Measurements from ENCODE around the gene GOLGA6L10.
"Not testable (repeated sequence)": the region's sequence is repeated elsewhere in the genome, so short reads cannot be mapped to it uniquely, and the experiment has no call there.

The GOLGA6L10 gene, protein sequence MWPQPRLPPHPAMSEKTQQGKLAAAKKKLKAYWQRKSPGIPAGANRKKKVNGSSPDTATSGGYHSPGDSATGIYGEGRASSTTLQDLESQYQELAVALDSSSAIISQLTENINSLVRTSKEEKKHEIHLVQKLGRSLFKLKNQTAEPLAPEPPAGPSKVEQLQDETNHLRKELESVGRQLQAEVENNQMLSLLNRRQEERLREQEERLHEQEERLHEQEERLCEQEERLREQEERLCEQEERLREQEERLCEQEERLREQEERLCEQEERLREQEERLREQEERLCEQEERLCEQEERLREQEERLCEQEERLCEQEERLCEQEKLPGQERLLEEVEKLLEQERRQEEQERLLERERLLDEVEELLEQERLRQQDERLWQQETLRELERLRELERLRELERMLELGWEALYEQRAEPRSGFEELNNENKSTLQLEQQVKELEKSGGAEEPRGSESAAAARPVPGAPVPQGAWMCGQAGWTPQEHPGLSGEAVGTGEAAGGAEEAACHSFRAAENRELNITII

DNA sequence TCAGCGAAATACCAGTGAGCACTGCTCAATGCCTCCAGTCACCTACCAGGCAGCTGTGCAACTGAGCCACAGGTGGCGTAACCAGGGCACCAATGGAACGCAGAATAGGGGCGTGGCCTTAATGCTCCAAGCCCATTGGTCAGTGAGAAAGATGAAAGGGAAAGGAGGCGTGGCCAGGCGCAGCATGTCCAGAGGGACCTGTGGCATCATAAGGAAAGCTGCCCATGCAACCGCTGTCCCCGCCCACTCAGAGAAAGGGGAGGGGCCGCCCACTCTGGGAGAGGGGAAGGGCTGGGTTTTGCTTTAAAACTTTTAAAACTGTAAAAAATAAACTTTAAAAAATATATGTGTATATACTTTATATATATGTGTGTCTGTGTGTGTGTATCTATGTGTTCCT, at the start of gene GOLGA6L10:
Gene GOLGA6L10, minus strand, starts transcription at position 101 of the 400 bp plus-strand sequence. Its CDS starts 100 bp downstream, at position 1.
- DNase-seq (ENCODE audit: low read depth); H3K4me3 ChIP-seq (ENCODE audit: low read depth, low read length): not testable (repeated sequence)

DNA sequence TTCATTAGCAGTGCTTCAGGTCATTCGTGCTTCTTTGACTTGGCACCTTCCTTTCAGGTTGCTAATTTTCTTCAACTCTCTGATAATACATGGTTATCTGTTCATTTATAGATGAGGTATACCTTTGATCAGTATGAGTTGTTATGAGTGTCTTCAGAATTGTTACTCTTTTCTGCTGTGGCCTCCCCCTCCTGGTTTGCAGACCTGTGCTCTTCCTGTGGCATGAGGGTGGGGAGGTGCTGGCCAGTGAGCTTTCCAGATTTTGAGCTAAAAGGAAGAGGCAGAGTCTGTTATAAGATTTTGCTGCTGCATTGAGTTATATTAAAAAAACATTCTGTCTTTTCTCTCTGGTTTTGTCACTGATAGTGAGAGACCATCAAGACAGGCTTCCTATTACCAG, 49.5 kb upstream of the GOLGA6L10 start:
- no peak for DNase-seq (ENCODE audit: low read depth)
- H3K4me3 ChIP-seq (ENCODE audit: low read depth, low read length) = no peak overlapping the region
- TF ChIP-seq, protein P1, sequence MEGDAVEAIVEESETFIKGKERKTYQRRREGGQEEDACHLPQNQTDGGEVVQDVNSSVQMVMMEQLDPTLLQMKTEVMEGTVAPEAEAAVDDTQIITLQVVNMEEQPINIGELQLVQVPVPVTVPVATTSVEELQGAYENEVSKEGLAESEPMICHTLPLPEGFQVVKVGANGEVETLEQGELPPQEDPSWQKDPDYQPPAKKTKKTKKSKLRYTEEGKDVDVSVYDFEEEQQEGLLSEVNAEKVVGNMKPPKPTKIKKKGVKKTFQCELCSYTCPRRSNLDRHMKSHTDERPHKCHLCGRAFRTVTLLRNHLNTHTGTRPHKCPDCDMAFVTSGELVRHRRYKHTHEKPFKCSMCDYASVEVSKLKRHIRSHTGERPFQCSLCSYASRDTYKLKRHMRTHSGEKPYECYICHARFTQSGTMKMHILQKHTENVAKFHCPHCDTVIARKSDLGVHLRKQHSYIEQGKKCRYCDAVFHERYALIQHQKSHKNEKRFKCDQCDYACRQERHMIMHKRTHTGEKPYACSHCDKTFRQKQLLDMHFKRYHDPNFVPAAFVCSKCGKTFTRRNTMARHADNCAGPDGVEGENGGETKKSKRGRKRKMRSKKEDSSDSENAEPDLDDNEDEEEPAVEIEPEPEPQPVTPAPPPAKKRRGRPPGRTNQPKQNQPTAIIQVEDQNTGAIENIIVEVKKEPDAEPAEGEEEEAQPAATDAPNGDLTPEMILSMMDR (IDR thresholded peaks at IDR 0.05; ENCODE audit: low read depth, low read length, missing control alignments) = no peak

DNA sequence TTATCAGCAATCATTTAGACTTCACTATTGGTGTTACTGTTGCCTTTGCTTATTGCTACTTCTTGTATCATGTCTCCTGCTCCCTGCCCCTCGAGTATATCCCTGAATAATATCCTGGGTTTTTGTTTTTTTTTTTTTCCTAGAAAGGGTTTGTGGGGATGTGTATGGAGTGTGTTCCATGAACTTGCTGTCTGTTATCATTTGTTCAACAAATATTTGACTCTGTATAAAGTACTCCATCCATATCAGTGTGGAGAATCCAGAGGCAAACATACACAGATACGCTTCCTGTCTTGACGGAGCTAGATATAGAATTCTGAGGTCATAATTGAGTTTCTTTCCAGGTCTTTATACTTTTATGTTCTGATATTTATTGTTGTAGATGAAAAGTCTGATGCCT, 48.5 kb upstream of the GOLGA6L10 start:
- TF ChIP-seq, protein P1 (IDR thresholded peaks at IDR 0.05; ENCODE audit: low read depth, low read length, missing control alignments) = no peak
- DNase-seq (ENCODE audit: low read depth) = no peak
- H3K4me3 ChIP-seq (ENCODE audit: low read depth, low read length) = no peak overlapping the region

DNA sequence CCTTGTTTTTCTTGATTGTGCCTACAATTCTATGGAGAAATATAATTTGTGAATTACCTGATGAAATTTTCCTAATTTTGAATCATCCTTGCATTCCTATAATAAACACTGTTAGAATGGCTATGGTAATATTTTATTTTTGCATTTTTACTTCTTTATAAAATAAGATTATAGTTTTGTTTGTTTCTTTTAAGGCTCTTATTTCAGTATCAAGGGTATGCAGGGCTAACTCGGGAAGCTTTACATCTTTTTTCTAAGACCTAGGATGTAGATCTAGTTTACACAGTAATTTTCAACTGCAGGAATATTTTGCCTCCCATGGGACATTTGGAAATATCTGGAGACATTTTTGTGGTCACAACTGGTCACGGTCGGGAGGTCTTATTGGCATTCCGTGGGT, 46.5 kb upstream of the GOLGA6L10 start:
- not testable (repeated sequence) for H3K4me3 ChIP-seq (ENCODE audit: low read depth, low read length); DNase-seq (ENCODE audit: low read depth)

DNA sequence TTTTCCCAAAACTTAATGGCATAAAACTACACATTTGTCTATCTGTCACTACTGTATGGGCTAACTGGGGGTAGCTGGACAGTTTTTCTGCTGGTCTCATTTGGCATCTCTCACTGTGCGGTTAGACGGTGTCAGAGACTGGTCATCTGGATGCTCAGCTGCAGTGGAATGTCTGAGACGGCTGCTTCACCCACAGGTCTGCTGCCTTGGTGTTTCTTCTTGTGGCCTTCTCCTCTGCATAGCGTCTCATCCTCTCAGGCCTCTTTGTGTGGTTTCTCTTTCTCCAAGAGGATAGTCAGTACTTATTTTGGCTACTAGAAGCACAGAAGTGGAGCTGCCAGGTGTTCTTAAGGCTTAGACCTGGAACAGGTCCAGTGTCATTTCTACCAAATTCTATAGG, 44.4 kb upstream of the GOLGA6L10 start:
- no peak for DNase-seq (ENCODE audit: low read depth)
- TF ChIP-seq, protein P1 (IDR thresholded peaks at IDR 0.05; ENCODE audit: low read depth, low read length, missing control alignments) = no peak
- no peak overlapping the region for H3K4me3 ChIP-seq (ENCODE audit: low read depth, low read length)

DNA sequence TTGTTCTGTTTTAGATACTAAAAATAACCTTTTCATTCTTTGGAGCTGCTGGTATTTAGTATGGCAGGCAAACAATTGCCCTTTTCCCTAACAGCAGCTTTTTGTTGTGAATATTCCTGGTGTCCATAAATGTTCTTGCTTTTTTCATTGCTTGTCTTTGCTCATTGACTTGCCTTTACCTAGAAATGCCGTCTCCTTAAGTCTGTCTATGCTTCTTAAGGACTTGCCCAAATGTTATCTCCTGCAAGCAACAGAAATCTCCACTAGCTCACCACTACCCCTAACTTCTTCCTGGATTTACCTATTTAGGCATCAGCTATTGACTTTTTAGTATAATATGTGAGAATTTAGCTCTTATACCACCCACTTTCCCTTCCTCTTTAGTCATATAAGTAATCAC, 42.8 kb upstream of the GOLGA6L10 start:
- H3K4me3 ChIP-seq (ENCODE audit: low read depth, low read length); DNase-seq (ENCODE audit: low read depth): not testable (repeated sequence)

DNA sequence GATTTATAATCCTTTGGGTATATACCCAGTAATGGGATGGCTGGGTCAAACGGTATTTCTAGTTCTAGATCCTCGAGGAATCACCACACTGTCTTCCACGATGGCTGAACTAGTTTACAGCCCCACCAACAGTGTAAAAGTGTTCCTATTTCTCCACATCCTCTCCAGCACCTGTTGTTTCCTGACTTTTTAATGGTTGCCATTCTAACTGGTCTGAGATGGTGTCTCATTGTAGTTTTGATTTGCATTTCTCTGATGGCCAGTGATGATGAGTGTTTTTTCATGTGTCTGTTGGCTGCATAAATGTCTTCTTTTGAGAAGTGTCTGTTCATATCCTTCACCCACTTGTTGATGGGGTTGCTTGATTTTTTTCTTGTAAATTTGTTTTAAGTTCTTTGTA, 40.9 kb upstream of the GOLGA6L10 start:
- not testable (repeated sequence) for H3K4me3 ChIP-seq (ENCODE audit: low read depth, low read length); DNase-seq (ENCODE audit: low read depth)

DNA sequence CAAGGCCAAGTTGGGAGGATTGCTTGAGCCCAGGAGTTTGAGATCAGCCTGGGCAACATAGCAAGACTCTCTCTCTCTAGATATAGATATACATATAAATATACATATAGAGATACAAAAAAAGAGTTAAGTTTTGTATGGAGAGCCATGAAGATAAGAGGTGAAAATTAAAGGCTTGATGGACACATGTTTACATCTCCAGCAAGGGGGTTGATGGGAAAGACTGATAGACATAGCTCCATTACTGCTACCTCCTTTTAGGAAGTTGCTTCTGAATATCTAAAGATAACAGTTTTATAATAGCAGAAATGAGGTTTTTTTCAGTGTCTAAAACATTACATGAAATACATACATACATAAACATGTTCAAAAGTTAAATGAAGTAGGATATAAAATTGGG, 37.9 kb upstream of the GOLGA6L10 start:
- not testable (repeated sequence) for H3K4me3 ChIP-seq (ENCODE audit: low read depth, low read length); DNase-seq (ENCODE audit: low read depth)

DNA sequence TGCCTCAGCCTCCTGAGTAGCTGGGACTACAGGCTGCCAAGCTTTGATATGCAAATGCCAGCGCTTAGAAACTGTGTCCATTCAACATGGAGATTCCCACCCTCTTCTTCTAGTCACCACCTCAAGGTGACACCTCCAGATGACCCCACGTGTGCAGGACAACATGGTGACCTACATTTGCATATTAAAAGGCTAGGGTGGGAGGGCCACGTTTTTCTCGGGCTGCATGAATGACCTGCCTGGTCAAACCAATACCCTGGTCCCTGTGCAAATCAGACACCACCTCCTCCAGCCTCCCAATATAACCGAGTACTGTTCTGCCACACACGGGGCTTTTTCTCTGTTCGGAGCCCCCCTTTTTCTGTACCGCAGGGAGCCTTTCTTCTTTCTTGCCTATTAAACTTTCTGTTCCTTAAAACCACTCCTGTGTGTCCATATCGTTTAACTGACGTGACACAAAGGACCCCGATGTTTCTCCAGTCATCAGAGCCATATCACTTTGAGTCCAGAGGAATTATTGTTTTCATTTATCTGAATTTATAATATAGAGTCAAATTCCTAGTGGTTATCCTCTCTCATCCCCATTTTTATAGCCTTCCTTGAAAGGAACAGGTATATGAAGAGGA, 32.2 kb upstream of the GOLGA6L10 start:
- H3K4me3 ChIP-seq (ENCODE audit: low read depth, low read length); DNase-seq (ENCODE audit: low read depth): not testable (repeated sequence)

DNA sequence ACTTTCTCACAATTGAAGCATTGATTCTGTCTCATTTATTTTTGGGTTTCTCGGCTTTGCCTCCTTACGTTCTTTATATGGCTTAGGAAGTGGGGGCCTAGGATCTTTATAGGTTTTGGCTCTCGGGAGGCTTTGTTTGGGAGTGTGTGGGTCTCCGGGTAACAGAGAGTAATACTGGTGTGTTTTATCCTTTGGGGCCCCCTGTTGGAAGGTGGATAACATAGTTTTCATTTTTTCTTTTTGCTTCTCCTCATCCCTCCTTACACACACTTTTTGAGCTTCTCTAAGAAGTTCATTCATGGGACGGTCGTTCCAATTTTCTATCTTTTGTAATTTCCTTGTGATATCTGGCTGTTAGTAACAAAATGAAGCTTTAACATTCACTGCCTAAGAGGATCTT, 30.3 kb upstream of the GOLGA6L10 start:
- DNase-seq (ENCODE audit: low read depth); H3K4me3 ChIP-seq (ENCODE audit: low read depth, low read length): not testable (repeated sequence)

DNA sequence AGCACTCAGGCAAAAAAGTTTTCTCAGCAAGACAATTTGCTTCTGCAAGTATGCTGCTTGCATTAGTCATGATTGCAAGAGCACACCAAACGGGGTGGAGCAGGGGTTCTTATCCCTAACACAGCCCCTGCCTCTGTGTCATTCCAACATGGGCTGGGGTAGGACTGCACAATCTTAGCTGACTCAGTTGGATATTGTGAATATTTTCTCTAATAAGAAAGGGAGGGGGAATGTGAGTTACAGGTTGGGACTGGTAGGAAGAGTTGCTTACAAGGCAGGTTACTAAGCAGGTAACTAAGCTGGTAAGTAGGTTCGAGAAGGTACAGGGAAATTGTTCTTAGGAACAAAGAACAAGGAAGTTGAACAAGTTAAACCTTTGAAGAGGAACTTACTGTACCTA, 24.4 kb upstream of the GOLGA6L10 start:
- H3K4me3 ChIP-seq (ENCODE audit: low read depth, low read length); DNase-seq (ENCODE audit: low read depth): not testable (repeated sequence)

All from GM12864 (cell line).